DMS153 (cell line): ENCODE results near the gene ATP6V1A.
"Not testable (repeated sequence)": the region's sequence is repeated elsewhere in the genome, so short reads cannot be mapped to it uniquely, and the experiment has no call there.

Experiments used
- DNase-seq: peaks from one replicate; lab custom pipeline; 2025; lab: John Stamatoyannopoulos, UW

ATP6V1A gene

DNA sequence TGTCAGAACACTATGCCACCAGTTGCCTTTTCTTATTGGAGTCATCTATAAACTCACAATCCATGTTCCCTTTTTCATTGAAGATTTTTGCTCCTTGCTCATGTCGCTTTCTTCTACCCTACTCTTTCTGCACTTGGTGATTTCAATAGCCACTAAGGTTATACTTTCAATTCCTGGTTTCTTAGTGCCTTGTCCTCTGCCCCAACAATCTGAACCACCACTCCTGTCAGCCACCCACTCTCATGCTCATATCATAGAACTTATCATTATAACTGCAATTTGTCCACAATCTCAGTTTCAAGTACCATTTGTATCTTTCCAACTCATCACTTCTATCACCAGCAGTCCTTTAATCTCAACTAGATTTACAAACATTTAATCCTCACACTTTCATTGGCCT lies 81.8 kb downstream of the ATP6V1A start:
- no peak for DNase-seq

DNA sequence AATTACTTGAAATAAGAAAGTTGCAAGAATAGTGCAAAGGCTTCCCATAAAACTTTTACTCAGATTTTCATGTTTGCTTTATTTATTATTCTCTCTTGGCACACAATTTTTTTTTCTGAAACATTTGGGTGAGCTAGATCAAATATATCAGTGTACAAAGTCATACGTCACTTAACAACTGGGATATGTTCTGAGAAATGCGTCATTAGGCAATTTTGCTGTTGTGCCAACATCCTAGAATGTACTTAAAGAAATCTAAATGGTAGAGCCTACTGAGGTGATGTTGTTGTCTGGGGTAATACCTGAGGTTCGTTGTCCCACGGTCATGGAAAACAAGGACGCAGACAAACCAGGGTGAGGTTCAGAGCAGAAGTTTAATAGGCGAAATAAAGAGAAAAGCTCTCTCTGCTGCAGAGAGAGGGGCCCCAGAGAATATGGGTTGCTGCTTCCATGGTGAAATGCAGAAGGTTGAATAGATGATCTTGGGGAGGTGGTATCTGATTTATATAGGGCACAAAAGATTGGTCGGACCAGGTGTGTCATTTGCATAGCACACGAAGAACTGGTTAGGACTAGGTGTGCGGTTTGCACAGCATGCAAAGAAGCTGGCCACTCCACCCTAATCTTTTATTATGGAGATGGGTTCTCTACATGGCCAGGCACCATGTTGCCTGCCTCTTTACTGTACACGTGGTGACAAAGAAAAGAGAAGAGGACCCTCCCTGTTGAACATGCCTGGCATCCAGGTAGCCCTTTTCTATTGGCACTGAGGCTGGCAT lies 82.9 kb downstream of the ATP6V1A start:
- no peak for DNase-seq

DNA sequence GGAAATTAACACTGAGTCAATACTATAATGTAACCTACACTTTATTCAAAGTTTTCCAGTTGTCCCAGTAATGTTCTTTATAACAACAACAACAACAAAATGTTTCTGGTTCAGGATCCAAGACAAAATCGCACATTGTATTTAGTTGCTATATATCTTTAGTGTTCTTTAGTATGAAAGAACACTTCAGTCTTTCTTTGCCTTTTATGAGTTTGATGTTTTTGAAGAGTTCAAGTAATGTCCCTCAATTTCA lies 84.2 kb downstream of the ATP6V1A start:
- DNase-seq, result no peak

DNA sequence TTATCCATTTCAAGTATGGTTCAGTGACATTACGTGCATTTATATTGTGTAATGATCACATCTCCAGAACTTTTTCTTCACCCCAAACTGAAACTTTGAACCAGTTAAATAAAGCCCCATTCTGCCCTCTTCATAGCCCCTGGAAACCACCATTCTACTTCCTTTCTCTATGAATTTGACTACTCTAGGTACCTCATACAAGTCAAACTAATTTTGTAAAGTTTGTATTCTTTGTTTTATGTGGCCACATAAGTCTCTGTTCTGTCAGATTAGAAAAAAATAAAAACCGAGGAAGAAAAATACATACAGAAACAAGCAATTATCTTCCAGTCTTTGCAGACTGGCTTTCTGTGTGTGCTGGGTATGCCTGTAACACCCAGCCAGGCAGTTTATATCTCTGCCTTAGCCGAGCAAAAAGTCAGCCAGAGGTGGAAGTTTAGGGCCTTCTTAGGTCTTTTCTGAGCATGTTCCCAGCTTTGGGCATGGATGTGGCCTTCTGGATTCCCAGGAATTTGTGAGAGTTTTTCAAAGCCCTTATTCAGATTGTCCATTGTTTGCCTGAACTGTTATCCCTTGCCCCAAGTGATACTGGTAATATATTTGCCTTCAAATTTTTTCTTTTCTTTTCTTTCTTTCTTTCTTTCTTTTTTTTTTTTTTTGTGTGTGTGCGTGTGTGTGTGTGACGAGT lies 85.8 kb downstream of the ATP6V1A start:
- DNase-seq, result no peak

DNA sequence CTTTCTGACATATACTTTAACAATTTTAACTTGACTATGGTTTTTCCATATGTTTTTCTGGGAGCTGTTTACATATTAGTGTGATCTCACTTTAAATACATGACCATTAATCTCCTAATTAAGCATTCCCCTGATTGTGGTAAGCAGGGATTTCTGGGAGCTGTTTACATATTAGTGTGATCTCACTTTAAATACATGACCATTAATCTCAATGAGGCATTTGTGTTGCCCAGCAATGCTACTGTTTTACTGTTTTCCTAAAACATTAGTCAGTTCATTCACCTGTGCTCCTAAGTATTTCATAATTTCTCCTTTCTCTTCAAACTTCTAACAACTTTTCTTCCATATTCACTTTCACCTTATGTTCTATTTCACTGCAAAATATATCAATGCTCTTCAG lies 88.1 kb downstream of the ATP6V1A start:
- DNase-seq, result no peak

DNA sequence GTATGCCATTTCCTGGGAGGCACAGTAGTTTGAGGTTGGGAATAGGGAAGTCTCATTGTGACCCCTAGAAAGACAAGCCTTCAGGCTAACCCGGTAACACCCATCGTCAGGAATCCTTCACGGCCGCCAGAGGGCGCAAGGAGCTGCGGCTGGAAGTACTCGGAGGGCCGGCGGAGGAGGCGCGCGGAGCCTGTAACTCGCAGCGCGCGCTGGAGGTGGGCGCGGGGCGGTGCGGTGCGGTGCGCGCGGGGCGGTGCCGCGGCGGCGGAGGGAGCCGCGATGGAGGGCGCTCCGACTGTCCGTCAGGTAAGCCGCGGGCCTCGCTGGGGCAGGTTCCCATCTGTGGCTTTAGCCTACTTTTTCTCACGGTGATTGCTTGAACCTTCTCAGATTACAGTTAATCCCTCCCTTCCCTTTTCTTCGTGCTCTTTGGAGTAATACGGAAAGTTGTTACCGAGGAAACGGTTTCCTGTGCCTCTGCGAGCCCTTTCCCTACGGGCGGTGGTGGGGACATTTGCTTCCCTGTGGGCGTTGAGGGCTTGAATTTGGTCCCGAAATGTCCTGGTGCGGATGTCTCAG lies 91.9 kb downstream of the ATP6V1A start, which contains the start of gene GRAMD1C:
TSS of gene GRAMD1C (plus strand) at position 158 of the 579 bp plus-strand sequence. CDS start at position 280, 122 bp downstream.
- peak; percentile 72 for DNase-seq

DNA sequence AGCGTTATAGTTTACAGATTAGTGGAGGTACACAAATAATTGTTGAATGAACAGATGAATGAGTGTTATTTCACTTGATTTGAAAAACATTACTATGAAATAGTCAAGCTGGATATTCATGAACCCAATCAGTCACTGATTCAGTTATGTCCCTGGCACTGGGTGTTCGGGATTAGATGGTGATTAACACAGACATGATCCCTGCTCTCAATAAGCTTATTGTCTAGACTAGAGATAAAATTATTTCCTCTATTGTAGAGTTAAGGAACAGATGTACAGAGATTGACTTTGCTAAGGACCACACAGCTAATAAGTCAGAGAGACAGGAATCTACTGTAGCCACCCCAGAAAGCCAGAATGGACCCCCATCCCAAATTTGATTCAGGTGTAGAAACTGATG lies 92.7 kb downstream of the ATP6V1A start:
- no peak for DNase-seq

DNA sequence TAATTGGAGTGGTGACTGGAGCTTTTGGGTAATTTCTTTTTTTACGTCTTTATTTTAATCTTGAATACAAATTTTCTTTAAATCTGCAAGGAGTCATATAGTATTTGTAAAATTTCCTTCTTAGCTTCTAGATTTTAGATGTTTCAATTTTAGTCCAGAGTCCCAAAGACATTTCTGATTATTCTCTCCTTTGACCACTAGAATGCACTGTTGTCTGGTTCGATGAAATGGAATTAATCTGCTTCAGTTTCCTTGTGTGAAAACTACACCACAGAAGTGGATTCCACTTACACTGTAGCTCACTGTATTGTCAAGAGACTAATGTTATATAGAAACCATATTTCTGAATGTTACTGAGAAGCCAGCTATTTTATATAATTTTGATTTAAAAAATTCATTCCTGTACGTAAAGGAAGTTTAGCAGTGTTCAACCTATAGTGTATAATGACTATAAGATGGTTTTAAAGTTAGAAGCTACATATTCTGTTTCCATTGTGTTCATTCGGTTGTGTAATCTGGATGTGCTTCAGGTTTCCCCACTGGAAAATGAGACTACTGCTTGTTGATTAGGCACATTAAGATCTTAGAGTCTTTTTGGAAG lies 97.9 kb downstream of the ATP6V1A start:
- peak; percentile 68 for DNase-seq

DNA sequence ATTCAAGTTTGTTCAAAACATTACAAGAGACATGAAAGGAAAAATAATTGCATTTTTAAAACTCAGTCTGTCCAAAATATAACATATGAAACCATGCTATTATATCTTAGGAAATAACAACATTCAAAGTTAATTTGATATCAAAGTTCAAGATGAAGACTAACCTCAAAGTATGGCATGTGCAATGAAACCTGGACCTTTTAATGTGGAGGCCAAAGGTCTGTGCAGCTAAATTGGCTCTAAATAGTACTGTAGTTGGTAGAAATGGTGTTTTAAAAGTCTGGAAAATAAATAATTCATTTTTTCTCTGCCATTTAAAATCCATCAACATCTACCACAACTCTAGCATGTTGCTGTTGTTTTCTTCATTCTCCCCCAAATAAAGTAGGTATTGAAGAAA lies 100.4 kb downstream of the ATP6V1A start:
- DNase-seq, result no peak

DNA sequence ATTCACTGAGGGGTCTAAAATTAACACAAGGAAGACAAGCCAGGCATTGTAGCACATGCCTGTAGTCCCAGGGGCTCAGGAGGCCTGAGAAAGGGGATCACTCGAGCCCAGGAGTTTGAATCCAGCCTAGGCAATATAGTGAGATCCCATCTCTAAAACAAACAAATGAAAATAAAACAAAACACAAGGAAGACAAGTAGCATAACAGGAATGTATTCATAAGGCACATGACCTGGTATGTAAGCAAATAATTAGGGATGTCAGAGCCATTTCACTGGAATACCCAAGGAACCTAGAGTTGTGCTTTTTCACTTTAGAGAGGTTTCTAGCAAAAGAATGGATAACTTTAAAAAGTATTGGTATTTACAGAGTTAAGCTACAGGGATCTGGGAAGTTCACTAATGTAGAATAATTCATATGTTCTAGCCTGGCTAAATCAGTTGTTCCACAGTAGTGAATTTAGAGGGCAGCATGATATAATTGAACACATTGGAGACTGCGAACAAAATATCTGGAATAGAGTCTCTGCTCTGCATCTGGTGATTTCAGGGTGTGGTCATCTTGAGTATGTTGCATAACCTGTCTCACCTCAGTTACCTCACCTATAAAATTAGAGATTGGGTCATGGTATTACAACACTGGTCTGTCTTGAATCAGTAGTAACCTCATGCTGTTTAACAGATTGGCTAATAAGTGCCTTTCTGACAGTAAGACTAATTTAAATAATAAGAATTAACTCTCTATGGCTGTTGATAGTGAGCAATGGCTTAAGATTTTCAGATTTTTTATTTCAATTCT lies 101.0 kb downstream of the ATP6V1A start:
- DNase-seq, result no peak

DNA sequence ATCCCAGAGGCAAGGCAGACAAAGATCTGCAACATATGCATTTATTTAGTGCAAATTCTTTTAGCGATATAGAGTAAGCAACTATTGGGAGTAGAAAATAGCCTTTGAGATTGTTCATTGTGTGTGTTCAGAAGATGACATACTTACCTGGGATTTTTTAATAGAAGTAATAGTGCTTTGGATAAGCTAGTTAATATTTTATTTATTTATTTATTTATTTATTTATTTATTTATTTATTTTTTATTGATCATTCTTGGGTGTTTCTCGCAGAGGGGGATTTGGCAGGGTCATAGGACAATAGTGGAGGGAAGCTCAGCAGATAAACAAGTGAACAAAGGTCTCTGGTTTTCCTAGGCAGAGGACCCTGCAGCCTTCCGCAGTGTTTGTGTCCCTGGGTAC lies 102.2 kb downstream of the ATP6V1A start:
- not testable (repeated sequence) for DNase-seq

DNA sequence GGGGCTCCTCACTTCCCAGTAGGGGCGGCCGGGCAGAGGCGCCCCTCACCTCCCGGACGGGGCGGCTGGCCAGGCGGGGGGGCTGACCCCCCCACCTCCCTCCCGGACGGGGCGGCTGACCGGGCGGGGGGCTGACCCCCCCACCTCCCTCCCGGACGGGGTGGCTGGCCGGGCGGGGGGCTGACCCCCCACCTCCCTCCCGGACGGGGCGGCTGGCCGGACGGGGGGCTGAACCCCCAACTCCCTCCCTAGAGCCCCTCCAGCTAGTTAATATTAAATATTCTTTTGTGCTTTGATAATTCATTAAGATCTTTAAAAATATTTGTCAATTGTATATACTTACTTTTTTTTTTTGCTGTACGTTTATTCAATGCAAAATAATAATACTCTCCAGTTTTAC lies 103.0 kb downstream of the ATP6V1A start:
- DNase-seq, result not testable (repeated sequence)

DNA sequence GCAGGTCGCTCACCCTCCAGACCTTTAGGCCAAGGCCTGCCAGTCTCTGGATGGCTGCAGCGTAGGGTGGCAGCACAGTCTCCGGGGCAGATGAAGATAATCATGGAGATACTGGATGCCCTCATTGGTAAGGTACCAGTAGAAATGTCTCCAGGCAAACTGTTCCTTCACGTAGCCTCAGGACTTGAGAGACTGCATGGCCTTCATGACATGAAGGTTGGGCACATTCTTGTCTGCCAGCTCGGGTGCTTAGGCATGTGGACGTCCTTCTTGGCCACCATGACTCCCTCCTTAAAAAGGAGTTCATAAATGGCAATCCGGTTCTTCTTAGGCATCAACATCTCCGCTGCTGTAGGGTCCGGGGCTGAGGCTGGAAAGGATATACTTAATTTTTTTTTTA lies 103.6 kb downstream of the ATP6V1A start:
- DNase-seq, result not testable (repeated sequence)

DNA sequence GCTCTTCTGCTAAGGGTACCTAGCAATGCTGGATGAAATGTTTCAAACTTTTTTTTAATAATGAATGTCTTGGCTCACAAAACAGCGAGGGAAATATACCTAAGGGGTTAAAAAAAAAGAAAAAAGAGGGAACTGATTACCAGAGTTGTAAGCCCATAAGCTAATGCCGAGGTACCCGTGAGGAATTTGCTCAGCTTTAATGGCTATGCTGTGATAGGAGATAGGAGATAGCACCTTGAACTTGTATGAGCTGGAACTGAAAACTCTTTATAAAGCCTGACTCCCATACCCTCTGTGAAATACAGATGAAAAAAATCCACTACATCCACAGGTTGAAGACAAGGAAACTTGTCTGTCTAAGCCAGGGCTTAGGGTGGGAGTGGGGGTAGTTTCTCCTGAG lies 105.7 kb downstream of the ATP6V1A start:
- no peak for DNase-seq
